H9 (cell line): Measurements from ENCODE around the gene PTPRN2. TPM values are rescaled to one million over a fixed set of nuclear protein-coding genes. Genes with fewer than 3 reads are reported as not detected.

Experiments
- DNase-seq: peaks from one replicate; pipeline ENCODE4 v3.0.0-alpha.2; 2017
- H2AFZ ChIP-seq: one replicate; pipeline ENCODE4 v1.6.1; 2013; ENCODE audit warnings: mild to moderate bottlenecking, low read length, control low read depth, moderate library complexity
- H2AK5ac ChIP-seq: 2 replicates; pipeline ENCODE4 v1.6.1; 2013; ENCODE audit warnings: low read length, control low read depth, mixed read lengths; ENCODE audit not compliant: insufficient read length
- H2BK120ac ChIP-seq: one replicate; pipeline ENCODE4 v1.6.1; 2013; ENCODE audit warnings: low read depth, mild to moderate bottlenecking, low read length, control low read depth, inconsistent platforms; ENCODE audit not compliant: poor library complexity, severe bottlenecking
- H2BK12ac ChIP-seq: 2 replicates; pipeline ENCODE4 v1.6.1; 2013; ENCODE audit warnings: low read length, control low read depth, mixed read lengths, low read depth; ENCODE audit not compliant: insufficient read length
- H2BK15ac ChIP-seq: 2 replicates; pipeline ENCODE4 v1.6.1; 2013; ENCODE audit warnings: low read depth, low read length, control low read depth
- H2BK20ac ChIP-seq: one replicate; pipeline ENCODE4 v1.6.1; 2013; ENCODE audit warnings: low read depth, mild to moderate bottlenecking, low read length, control low read depth, inconsistent platforms; ENCODE audit not compliant: poor library complexity, severe bottlenecking
- H2BK5ac ChIP-seq: 2 replicates; pipeline ENCODE4 v1.6.1; 2013; ENCODE audit warnings: low read length, control low read depth, mixed read lengths; ENCODE audit not compliant: insufficient read length
- H3K14ac ChIP-seq: 2 replicates; pipeline ENCODE4 v1.6.1; 2013; ENCODE audit warnings: low read length, control low read depth; ENCODE audit not compliant: insufficient read depth
- H3K18ac ChIP-seq: 2 replicates; pipeline ENCODE4 v1.6.1; 2013; ENCODE audit warnings: low read depth, mild to moderate bottlenecking, mixed read lengths, low read length, control low read depth; ENCODE audit not compliant: insufficient read length
- H3K23ac ChIP-seq: 2 replicates; pipeline ENCODE4 v1.6.1; 2013; ENCODE audit warnings: low read length, control low read depth, mixed read lengths, low read depth; ENCODE audit not compliant: insufficient read length
- H3K23me2 ChIP-seq: 2 replicates; pipeline ENCODE4 v1.6.1; 2013; ENCODE audit warnings: low read depth, mild to moderate bottlenecking, mixed read lengths, low read length, control low read depth; ENCODE audit not compliant: insufficient read length, poor library complexity, severe bottlenecking
- H3K27ac ChIP-seq: 2 replicates; pipeline ENCODE4 v1.5.1; 2013; ENCODE audit warnings: low read length, control low read depth, mixed read lengths, low read depth; ENCODE audit not compliant: insufficient read length
- H3K27me3 ChIP-seq: 2 replicates; pipeline ENCODE4 v1.6.1; 2013; ENCODE audit warnings: low read length, control low read depth, inconsistent platforms; ENCODE audit not compliant: insufficient read depth
- H3K4ac ChIP-seq: 2 replicates; pipeline ENCODE4 v1.6.1; 2013; ENCODE audit warnings: low read depth, mild to moderate bottlenecking, control low read depth, inconsistent platforms, low read length, moderate library complexity
- H3K4me1 ChIP-seq: 2 replicates; pipeline ENCODE4 v1.6.1; 2013; ENCODE audit warnings: low read length, control low read depth, inconsistent platforms; ENCODE audit not compliant: insufficient read depth
- H3K4me2 ChIP-seq: 2 replicates; pipeline ENCODE4 v1.6.1; 2013; ENCODE audit warnings: low read length, control low read depth, mixed read lengths; ENCODE audit not compliant: insufficient read length, insufficient read depth
- H3K56ac ChIP-seq: 2 replicates; pipeline ENCODE4 v1.6.1; 2013; ENCODE audit warnings: low read depth, mild to moderate bottlenecking, mixed read lengths, low read length, control low read depth; ENCODE audit not compliant: insufficient read length
- H3K79me1 ChIP-seq: 2 replicates; pipeline ENCODE4 v1.6.1; 2013; ENCODE audit warnings: low read depth, mild to moderate bottlenecking, moderate library complexity, low read length, control low read depth, inconsistent platforms; ENCODE audit not compliant: insufficient read depth, poor library complexity, severe bottlenecking
- H3K79me2 ChIP-seq: 2 replicates; pipeline ENCODE4 v1.6.1; 2013; ENCODE audit warnings: low read length, control low read depth, inconsistent platforms; ENCODE audit not compliant: insufficient read depth
- H3K9ac ChIP-seq: 2 replicates; pipeline ENCODE4 v1.6.1; 2013; ENCODE audit warnings: low read length, control low read depth, mixed read lengths; ENCODE audit not compliant: insufficient read length; ENCODE audit errors: extremely low read depth
- H3K9me3 ChIP-seq: one replicate; pipeline ENCODE4 v1.6.1; 2013; ENCODE audit warnings: low read depth, low read length, inconsistent platforms; ENCODE audit not compliant: control insufficient read depth
- H3T11ph ChIP-seq: one replicate; pipeline ENCODE4 v1.6.1; 2013; ENCODE audit warnings: mild to moderate bottlenecking, low read length, control low read depth, inconsistent platforms
- H4K20me1 ChIP-seq: one replicate; pipeline ENCODE4 v1.6.1; 2013; ENCODE audit not compliant: control insufficient read depth, insufficient read length, insufficient read depth
- H4K5ac ChIP-seq: 2 replicates; pipeline ENCODE4 v1.6.1; 2013; ENCODE audit warnings: low read depth, mild to moderate bottlenecking, mixed read lengths, low read length, control low read depth; ENCODE audit not compliant: insufficient read length
- H4K8ac ChIP-seq: replicated peaks from 2 replicates; pipeline ENCODE4 v1.6.1; 2013; ENCODE audit warnings: low read length, control low read depth, mixed read lengths, low read depth; ENCODE audit not compliant: insufficient read length
- H4K91ac ChIP-seq: 2 replicates; pipeline ENCODE4 v1.6.1; 2013; ENCODE audit warnings: low read depth, mild to moderate bottlenecking, moderate library complexity, mixed read lengths, low read length, control low read depth; ENCODE audit not compliant: insufficient read length
- H3K27ac Mint-ChIP-seq, 3 experiments: 2 replicates in 2 of 3; 3 replicates in 1 of 3; pipeline ENCODE4 v1.8.0; 2020 to 2021; ENCODE audit warnings: mixed read lengths in 3 of 3, mild to moderate bottlenecking in 1 of 3, moderate library complexity in 1 of 3
- H3K27me3 Mint-ChIP-seq: 2 replicates; pipeline ENCODE4 v1.8.0; 2021; ENCODE audit warnings: low read depth, mild to moderate bottlenecking, moderate library complexity, mixed read lengths
- H3K36me3 Mint-ChIP-seq, 3 experiments: 2 replicates in 2 of 3; 3 replicates in 1 of 3; pipeline ENCODE4 v1.8.0; 2020 to 2021; ENCODE audit warnings: low read depth in 3 of 3, mixed read lengths in 3 of 3; ENCODE audit not compliant: insufficient read depth in 1 of 3
- H3K4me1 Mint-ChIP-seq, 2 experiments: 2 replicates each; pipeline ENCODE4 v1.8.0; 2020; ENCODE audit warnings: mixed read lengths in 2 of 2
- H3K4me3 Mint-ChIP-seq, 2 experiments: 2 replicates in 1 of 2; 3 replicates in 1 of 2; pipeline ENCODE4 v1.8.0; 2020 to 2021; ENCODE audit warnings: mild to moderate bottlenecking in 2 of 2, mixed read lengths in 2 of 2, moderate library complexity in 1 of 2
- H3K9me3 Mint-ChIP-seq, 2 experiments: 2 replicates in 1 of 2; 3 replicates in 1 of 2; pipeline ENCODE4 v1.8.0; 2020; ENCODE audit warnings: mild to moderate bottlenecking in 2 of 2, mixed read lengths in 2 of 2, moderate library complexity in 1 of 2
- WGBS: extraction: QIAGEN DNeasy Blood & Tissue Kit; methylation state at CpG from one replicate; pipeline ENCODE4 v1.1.7; 2013; ENCODE audit warnings: missing lambda C conversion rate, low lambda C conversion rate, mixed read lengths; ENCODE audit not compliant: insufficient read length; ENCODE audit errors: extremely low coverage; 5-methylcytosine and 5-hydroxymethylcytosine counted together
- total RNA-seq: library from RNA; stranded (reverse); gene quantifications from 2 replicates; pipeline ENCODE4 v1.2.1, GENCODE V29; 2021
- TF ChIP-seq, protein P1 (sequence below): fragments of 200-600 bp; sonication (generic); conservative IDR thresholded peaks from 3 replicates; pipeline ENCODE4 v1.8.0; 2021; ENCODE audit warnings: antibody characterized with exemption, mild to moderate bottlenecking

Gene PTPRN2
- total RNA-seq, 1 experiment from 2014 or later = 5.2 TPM

DNA sequence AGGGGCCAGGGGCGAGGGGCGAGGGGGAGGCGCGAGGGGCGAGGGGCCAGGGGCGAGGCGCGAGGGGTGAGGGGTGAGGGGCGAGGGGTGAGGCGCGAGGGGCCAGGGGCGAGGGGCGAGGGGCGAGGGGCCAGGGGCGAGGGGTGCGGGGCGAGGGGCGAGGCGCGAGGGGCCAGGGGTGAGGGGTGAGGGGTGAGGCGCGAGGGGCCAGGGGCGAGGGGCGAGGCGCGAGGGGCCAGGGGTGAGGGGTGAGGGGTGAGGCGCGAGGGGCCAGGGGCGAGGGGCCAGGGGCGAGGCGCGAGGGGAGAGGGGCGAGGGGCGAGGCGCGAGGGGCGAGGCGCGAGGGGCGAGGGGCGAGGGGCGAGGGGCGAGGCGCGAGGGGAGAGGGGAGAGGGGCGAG is 192.3 kb downstream of the PTPRN2 start:
- Histone ChIP-seq H2BK5ac (no peak overlapping the region), H4K91ac (no peak overlapping the region), H3K4ac (no peak overlapping the region), H2BK12ac (no peak overlapping the region), H3K9ac (no peak overlapping the region), H2AFZ (no peak overlapping the region), H2BK120ac (no peak overlapping the region), H3K56ac (no peak overlapping the region), H3K23me2 (no peaks in the 10 kb centered on the region), H4K5ac (no peak overlapping the region), H3K27ac (no peak overlapping the region), H4K20me1 (no peaks in the 10 kb centered on the region), H2BK15ac (no peak overlapping the region), H3K18ac (no peak overlapping the region), H3K4me1 (no peaks in the 10 kb centered on the region), H3K4me2 (no peak overlapping the region), H3K79me2 (no peaks in the 10 kb centered on the region), H3K27me3 (no peaks in the 10 kb centered on the region), H2BK20ac (no peak overlapping the region), H2AK5ac (no peak overlapping the region), H4K8ac (no peak overlapping the region), H3T11ph (no peak overlapping the region), H3K23ac (no peak overlapping the region), H3K79me1 (no peaks in the 10 kb centered on the region), H3K14ac (no peak overlapping the region), H3K9me3 (no peaks in the 10 kb centered on the region)
- WGBS = no CpG with 5 or more reads among the region's 46 CpGs
- TF ChIP-seq, protein P1, sequence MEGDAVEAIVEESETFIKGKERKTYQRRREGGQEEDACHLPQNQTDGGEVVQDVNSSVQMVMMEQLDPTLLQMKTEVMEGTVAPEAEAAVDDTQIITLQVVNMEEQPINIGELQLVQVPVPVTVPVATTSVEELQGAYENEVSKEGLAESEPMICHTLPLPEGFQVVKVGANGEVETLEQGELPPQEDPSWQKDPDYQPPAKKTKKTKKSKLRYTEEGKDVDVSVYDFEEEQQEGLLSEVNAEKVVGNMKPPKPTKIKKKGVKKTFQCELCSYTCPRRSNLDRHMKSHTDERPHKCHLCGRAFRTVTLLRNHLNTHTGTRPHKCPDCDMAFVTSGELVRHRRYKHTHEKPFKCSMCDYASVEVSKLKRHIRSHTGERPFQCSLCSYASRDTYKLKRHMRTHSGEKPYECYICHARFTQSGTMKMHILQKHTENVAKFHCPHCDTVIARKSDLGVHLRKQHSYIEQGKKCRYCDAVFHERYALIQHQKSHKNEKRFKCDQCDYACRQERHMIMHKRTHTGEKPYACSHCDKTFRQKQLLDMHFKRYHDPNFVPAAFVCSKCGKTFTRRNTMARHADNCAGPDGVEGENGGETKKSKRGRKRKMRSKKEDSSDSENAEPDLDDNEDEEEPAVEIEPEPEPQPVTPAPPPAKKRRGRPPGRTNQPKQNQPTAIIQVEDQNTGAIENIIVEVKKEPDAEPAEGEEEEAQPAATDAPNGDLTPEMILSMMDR = no peak
- Mint-ChIP-seq H3K4me1 (peaks cover 26 to 34% of the 10 kb centered on the region in 2 experiments), H3K27ac (no peak overlapping the region), H3K36me3 (peaks cover 0 to 8% (median 7%) of the 10 kb centered on the region in 3 experiments; a peak in 5 of 7 replicates), H3K27me3 (peaks cover 4% of the 10 kb centered on the region), H3K9me3 (peaks cover 5 to 7% of the 10 kb centered on the region in 2 experiments), H3K4me3 (no peak overlapping the region)
- DNase-seq = no peak
